Activated B cell treated with CpG ODN at 0.5 μM for 24 hours (primary cell): ENCODE data around the gene CNKSR2. TPM values are rescaled to one million over a fixed set of nuclear protein-coding genes. Genes with fewer than 3 reads are reported as not detected.

Experiments
- ATAC-seq: fragments of 200-7000 bp; cut with Tn5 transposase; one replicate; pipeline ENCODE4 v1.10.0; 2021; ENCODE audit warnings: low read depth, mild to moderate bottlenecking, moderate library complexity
- CTCF ChIA-PET: fragments of 350-600 bp; sonication (Branson Sonifier 250); formaldehyde crosslinking; loops from one replicate; lab custom pipeline; 2021; ENCODE audit warnings: antibody characterized with exemption; lab: Charles Lee
- POLR2A ChIA-PET: fragments of 350-600 bp; sonication (Branson Sonifier 250); formaldehyde crosslinking; loops from one replicate; lab custom pipeline; 2021; ENCODE audit warnings: antibody characterized with exemption; lab: Charles Lee
- DNase-seq: peaks from one replicate; pipeline ENCODE4 v3.0.0; 2022
- H3K27ac Mint-ChIP-seq: one replicate; pipeline ENCODE4 v1.8.0; 2020; ENCODE audit warnings: mixed read lengths
- H3K27me3 Mint-ChIP-seq: one replicate; pipeline ENCODE4 v1.8.0; 2021; ENCODE audit warnings: mixed read lengths
- H3K36me3 Mint-ChIP-seq: one replicate; pipeline ENCODE4 v1.8.0; 2021; ENCODE audit warnings: low read depth, mixed read lengths
- H3K4me1 Mint-ChIP-seq: one replicate; pipeline ENCODE4 v1.8.0; 2021; ENCODE audit warnings: mixed read lengths
- H3K4me3 Mint-ChIP-seq: one replicate; pipeline ENCODE4 v1.8.0; 2020; ENCODE audit warnings: mild to moderate bottlenecking, mixed read lengths
- H3K9me3 Mint-ChIP-seq: one replicate; pipeline ENCODE4 v1.8.0; 2020; ENCODE audit warnings: mixed read lengths
- intact Hi-C: fragments of 100-400 bp; cut with micrococcal nuclease; formaldehyde crosslinking; loops from one replicate; pipeline ENCODE4 v1.15.1; 2024
- total RNA-seq: library from RNA; stranded (reverse); gene quantifications from 2 replicates; pipeline ENCODE4 v1.2.3, GENCODE V29; 2022
- TF ChIP-seq, protein P1 (sequence below): fragments of 200-600 bp; IDR thresholded peaks from one replicate; pipeline ENCODE4 v1.8.0; 2022; ENCODE audit warnings: antibody characterized with exemption, mild to moderate bottlenecking

The CNKSR2 gene
- total RNA-seq, 1 donor from 2014 or later: 15.6 TPM

DNA sequence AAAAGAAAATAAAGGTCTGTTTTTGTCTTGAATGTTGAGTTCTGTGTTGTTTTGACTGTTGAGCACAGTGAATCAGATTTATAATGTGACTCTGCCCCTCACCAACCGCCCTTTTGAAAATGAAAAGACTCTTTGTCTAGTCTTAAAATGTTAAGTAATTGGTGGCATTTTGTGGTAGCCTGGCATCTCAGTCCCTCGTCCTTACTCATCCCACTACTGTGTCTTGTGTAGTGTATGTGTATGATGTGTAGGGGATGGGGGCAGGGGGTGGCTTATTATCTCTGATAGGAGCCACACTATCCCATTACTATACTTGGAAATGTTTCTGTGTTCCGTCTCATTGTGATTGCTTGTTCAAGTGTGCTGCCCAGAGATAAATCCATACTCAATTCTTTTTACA lies 271.7 kb downstream of the CNKSR2 start:
- no peaks in the 10 kb centered on the region for H3K27me3 Mint-ChIP-seq
- ATAC-seq (no peak), DNase-seq (no peak)
- no peaks in the 10 kb centered on the region for H3K4me1 Mint-ChIP-seq
- intact Hi-C loops: no loop called here
- H3K36me3 Mint-ChIP-seq: peaks cover 7% of the 10 kb centered on the region
- H3K9me3 Mint-ChIP-seq: peaks cover 3% of the 10 kb centered on the region
- ChIA-PET CTCF (no interaction called here), POLR2A (no interaction called here)
- no peak overlapping the region for H3K4me3 Mint-ChIP-seq
- TF ChIP-seq, protein P1, sequence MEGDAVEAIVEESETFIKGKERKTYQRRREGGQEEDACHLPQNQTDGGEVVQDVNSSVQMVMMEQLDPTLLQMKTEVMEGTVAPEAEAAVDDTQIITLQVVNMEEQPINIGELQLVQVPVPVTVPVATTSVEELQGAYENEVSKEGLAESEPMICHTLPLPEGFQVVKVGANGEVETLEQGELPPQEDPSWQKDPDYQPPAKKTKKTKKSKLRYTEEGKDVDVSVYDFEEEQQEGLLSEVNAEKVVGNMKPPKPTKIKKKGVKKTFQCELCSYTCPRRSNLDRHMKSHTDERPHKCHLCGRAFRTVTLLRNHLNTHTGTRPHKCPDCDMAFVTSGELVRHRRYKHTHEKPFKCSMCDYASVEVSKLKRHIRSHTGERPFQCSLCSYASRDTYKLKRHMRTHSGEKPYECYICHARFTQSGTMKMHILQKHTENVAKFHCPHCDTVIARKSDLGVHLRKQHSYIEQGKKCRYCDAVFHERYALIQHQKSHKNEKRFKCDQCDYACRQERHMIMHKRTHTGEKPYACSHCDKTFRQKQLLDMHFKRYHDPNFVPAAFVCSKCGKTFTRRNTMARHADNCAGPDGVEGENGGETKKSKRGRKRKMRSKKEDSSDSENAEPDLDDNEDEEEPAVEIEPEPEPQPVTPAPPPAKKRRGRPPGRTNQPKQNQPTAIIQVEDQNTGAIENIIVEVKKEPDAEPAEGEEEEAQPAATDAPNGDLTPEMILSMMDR: no peak
- no peak overlapping the region for H3K27ac Mint-ChIP-seq

DNA sequence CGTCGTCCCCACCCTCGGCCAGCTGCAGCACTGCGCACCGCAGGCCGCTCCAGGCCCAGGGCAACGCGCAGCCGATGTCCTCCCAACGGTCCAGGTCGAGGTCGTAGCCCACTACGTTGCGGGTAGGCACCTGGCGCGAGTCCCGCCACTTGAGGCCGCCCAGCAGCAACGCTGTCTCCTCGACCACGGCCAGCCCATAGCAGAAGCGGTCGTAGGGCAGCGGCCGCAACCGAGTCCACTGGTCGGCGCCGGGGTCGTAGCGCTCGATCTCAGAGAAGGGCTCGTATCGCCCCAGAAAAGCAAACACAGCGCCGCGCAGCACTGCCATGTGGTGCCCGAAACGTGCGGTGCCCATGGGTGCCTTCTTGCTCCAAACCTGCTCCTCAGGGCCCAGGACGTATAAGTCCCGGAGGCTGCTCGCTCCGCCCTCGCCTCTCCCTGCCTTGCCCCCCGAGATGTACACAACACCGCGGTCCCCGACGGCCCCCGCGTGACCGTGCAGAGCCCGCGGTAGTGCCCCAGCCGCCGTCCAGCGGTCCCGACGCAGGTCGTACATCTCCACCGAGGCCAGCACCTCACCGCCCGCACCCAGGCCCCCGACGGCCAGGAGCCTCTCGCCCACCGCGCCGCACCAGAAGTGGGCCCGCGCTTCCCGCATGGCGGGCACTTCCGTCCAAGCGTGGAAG lies 281.8 kb downstream of the CNKSR2 start:
- Mint-ChIP-seq H3K27ac (peak overlapping the region; percentile 18), H3K27me3 (peaks cover 4% of the 10 kb centered on the region), H3K9me3 (no peaks in the 10 kb centered on the region), H3K36me3 (peaks cover 13% of the 10 kb centered on the region), H3K4me1 (peaks cover 10% of the 10 kb centered on the region), H3K4me3 (peak overlapping the region; percentile 72)
- ChIA-PET POLR2A (no interaction called here), CTCF (no interaction called here)
- intact Hi-C loops: no loop called here
- DNase-seq: peak; percentile 15
- ATAC-seq: peak; percentile 33
- TF ChIP-seq, protein P1: no peak

DNA sequence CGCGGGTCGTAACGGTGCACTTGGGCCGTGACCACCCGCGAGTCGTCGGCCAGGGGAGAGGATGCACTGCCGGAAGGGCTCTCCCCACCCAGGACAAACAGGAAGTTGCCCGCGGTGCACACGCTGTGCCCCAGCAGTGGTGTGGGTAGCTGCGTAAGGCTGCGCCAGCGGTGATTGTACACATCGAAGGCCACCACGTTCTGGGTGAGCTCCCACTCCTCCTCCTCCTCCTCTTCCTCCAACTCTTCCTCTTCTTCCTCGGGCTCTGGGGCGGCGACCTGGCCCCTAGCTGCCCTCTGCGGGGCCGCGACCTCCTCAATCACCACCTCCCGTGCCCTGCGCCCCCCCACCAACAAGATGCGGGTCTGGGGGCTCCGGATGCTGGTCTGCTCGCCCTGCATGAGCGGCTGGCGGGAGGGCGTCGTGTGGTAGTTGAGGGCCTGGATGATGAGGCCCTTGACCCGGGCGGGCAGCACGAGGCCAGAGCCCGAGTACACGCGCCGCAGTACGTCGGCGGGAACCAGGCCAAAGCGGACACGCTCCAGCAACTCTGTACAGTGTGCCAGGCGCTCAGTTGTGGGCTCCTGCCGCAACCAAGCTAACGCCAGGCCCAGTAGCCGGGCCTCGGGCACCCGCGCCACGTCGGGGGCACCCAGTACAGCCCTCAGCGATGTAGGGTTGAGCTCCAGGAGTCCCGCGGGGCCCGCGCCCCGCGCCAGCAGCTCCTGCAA lies 282.5 kb downstream of the CNKSR2 start:
- CTCF ChIA-PET: no interaction called here
- ATAC-seq (peak; percentile 52), DNase-seq (no peak)
- Mint-ChIP-seq H3K27me3 (peaks cover 6% of the 10 kb centered on the region), H3K4me1 (peaks cover 10% of the 10 kb centered on the region), H3K9me3 (no peaks in the 10 kb centered on the region), H3K4me3 (peak overlapping the region; percentile 72), H3K27ac (no peak overlapping the region), H3K36me3 (peaks cover 6% of the 10 kb centered on the region)
- TF ChIP-seq, protein P1: no peak
- intact Hi-C loops: no loop called here
- POLR2A ChIA-PET: no interaction called here

DNA sequence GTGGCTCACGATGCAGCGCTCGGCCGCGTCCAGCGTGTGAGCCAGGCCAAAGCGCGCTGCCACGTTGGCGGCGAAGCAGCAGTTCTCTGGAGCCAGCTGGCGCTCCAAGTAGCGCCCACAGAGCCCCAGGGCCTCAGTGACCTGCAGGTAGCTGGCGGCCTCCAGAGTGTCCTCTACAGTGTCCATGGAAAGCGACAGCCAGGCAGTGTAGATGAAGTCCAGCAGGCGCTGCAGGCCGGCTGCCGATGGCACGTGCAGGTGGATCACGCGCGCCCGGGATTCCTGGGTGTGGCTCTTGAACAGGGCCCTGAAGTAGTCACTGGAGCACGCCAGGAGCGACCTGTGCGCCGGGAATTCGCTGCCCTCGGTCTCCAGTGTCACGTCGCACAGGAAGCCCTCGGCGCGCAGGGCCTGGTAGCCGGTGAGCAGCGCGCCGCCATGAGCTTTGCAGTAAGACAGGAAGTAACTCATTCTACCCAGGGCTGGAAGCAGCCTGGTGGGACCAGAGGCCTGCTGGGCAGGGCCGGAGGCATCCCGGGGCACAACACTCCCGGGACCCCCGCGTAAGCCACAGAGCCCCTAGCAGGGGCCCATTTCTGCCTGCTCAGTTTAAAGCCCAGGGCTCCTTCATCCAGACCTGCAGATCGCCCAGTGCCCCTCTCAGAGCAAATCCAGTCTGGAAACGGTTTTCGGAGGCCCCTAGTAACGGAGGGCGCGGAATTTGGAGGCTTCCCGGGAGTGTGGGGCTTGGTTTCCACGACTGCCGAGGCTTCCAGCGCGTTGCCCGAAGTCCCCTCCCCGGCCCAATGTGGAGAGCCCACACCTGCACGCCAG lies 283.3 kb downstream of the CNKSR2 start:
- no peak for DNase-seq
- Mint-ChIP-seq H3K27me3 (peaks cover 10% of the 10 kb centered on the region), H3K9me3 (no peaks in the 10 kb centered on the region), H3K27ac (no peak overlapping the region), H3K36me3 (no peaks in the 10 kb centered on the region), H3K4me1 (peaks cover 10% of the 10 kb centered on the region), H3K4me3 (peak overlapping the region; percentile 70)
- TF ChIP-seq, protein P1: no peak
- ATAC-seq: no peak
- ChIA-PET POLR2A (no interaction called here), CTCF (no interaction called here)
- intact Hi-C loops: no loop called here
